CD14-positive monocyte (primary cell): ENCODE measurements around the gene TTC28. TPM values are rescaled to one million over a fixed set of nuclear protein-coding genes. Genes with fewer than 3 reads are reported as not detected.

Experiments
- DNase-seq, 3 donors: peaks; one replicate each; pipeline ENCODE4 v3.0.0-alpha.2; 2011 to 2022
- H2AFZ ChIP-seq: 2 replicates; pipeline ENCODE4 v1.6.0; 2012; ENCODE audit warnings: mild to moderate bottlenecking, low read depth, low read length, inconsistent platforms; ENCODE audit not compliant: insufficient read depth, poor library complexity, severe bottlenecking
- H3K27ac ChIP-seq, 2 donors: 1 replicate in 1 of 2; 2 replicates in 1 of 2; pipeline ENCODE4 v1.5.1; 2012 to 2013; ENCODE audit warnings: low read length in 2 of 2, control low read depth in 1 of 2, inconsistent platforms in 1 of 2, low read depth in 1 of 2, mild to moderate bottlenecking in 1 of 2
- H3K27me3 ChIP-seq, 2 donors: one replicate each; pipeline versions ENCODE4 v1.6.0 to v1.6.1; 2011 to 2013; ENCODE audit warnings: low read length in 2 of 2; ENCODE audit not compliant: control insufficient read depth in 2 of 2, insufficient read depth in 2 of 2
- H3K36me3 ChIP-seq, 2 donors: replicated peaks in 1 of 2; 1 replicate in 1 of 2; 2 replicates in 1 of 2; pipeline versions ENCODE4 v1.5.1 to v1.6.1; 2012 to 2013; ENCODE audit warnings: low read length in 2 of 2, control low read depth in 1 of 2, inconsistent platforms in 1 of 2, mild to moderate bottlenecking in 1 of 2; ENCODE audit not compliant: insufficient read depth in 2 of 2, control insufficient read depth in 1 of 2
- H3K4me1 ChIP-seq, 2 donors: 1 replicate in 1 of 2; 2 replicates in 1 of 2; pipeline versions ENCODE4 v1.5.1 to v1.6.1; 2012 to 2013; ENCODE audit warnings: low read length in 2 of 2, control low read depth in 1 of 2, inconsistent platforms in 1 of 2, mild to moderate bottlenecking in 1 of 2, moderate library complexity in 1 of 2; ENCODE audit not compliant: insufficient read depth in 2 of 2, control insufficient read depth in 1 of 2
- H3K4me2 ChIP-seq: replicated peaks from 2 replicates; pipeline ENCODE3; 2012; ENCODE audit warnings: low read length, moderate library complexity, mild to moderate bottlenecking; ENCODE audit not compliant: poor library complexity, severe bottlenecking; ENCODE audit errors: extremely low read depth
- H3K4me3 ChIP-seq, 3 experiments: fragments of 200-600 bp in 1 of 3; sonication (generic) in 1 of 3; replicated peaks in 1 of 3; 1 replicate in 2 of 3; 2 replicates in 1 of 3; pipeline ENCODE4 v1.5.1; 2011 to 2013; ENCODE audit warnings: low read length in 3 of 3, mild to moderate bottlenecking in 3 of 3, control low read depth in 2 of 3, low read depth in 2 of 3, inconsistent platforms in 1 of 3, moderate library complexity in 1 of 3
- H3K79me2 ChIP-seq: 2 replicates; pipeline ENCODE4 v1.6.0; 2012; ENCODE audit warnings: mild to moderate bottlenecking, control low read depth, inconsistent platforms, low read length, moderate library complexity; ENCODE audit not compliant: insufficient read depth
- H3K9ac ChIP-seq: 2 replicates; pipeline ENCODE4 v1.6.0; 2017; ENCODE audit warnings: low read length, mild to moderate bottlenecking; ENCODE audit not compliant: insufficient read depth, poor library complexity, severe bottlenecking
- H3K9me3 ChIP-seq, 2 donors: replicated peaks in 1 of 2; 1 replicate in 1 of 2; 2 replicates in 1 of 2; pipeline versions ENCODE4 v1.5.1 to v1.6.1; 2012 to 2013; ENCODE audit warnings: low read length in 2 of 2, control low read depth in 1 of 2; ENCODE audit not compliant: control insufficient read depth in 1 of 2, insufficient read depth in 1 of 2
- H4K20me1 ChIP-seq: 2 replicates; pipeline ENCODE4 v1.6.0; 2012; ENCODE audit warnings: mild to moderate bottlenecking, low read length, control low read depth, moderate library complexity; ENCODE audit not compliant: insufficient read depth
- H3K27ac Mint-ChIP-seq, 7 donors: one replicate each; pipeline ENCODE4 v1.8.0; 2020; ENCODE audit warnings: mild to moderate bottlenecking in 7 of 7, mixed read lengths in 7 of 7, moderate library complexity in 6 of 7, inconsistent platforms in 2 of 7
- H3K27me3 Mint-ChIP-seq, 3 donors: one replicate each; pipeline ENCODE4 v1.8.0; 2021 to 2022; ENCODE audit warnings: low read depth in 3 of 3, mild to moderate bottlenecking in 3 of 3, mixed read lengths in 3 of 3, moderate library complexity in 3 of 3, inconsistent platforms in 1 of 3
- H3K36me3 Mint-ChIP-seq, 2 donors: one replicate each; pipeline ENCODE4 v1.8.0; 2020; ENCODE audit warnings: mixed read lengths in 2 of 2, inconsistent platforms in 1 of 2, mild to moderate bottlenecking in 1 of 2
- H3K4me1 Mint-ChIP-seq: one replicate; pipeline ENCODE4 v1.8.0; 2020; ENCODE audit warnings: mild to moderate bottlenecking, mixed read lengths
- H3K4me3 Mint-ChIP-seq, 2 donors: one replicate each; pipeline ENCODE4 v1.8.0; 2020; ENCODE audit warnings: mild to moderate bottlenecking in 2 of 2, mixed read lengths in 2 of 2, moderate library complexity in 1 of 2
- H3K9me3 Mint-ChIP-seq, 7 donors: one replicate each; pipeline ENCODE4 v1.8.0; 2020 to 2022; ENCODE audit warnings: mixed read lengths in 7 of 7, mild to moderate bottlenecking in 6 of 7, moderate library complexity in 6 of 7, inconsistent platforms in 2 of 7
- WGBS: methylation state at CpG from one replicate; pipeline ENCODE4 v1.1.5; 2013; ENCODE audit warnings: missing lambda C conversion rate; ENCODE audit not compliant: insufficient coverage; 5-methylcytosine and 5-hydroxymethylcytosine counted together
- intact Hi-C, 2 donors: fragments of 100-400 bp; cut with micrococcal nuclease; formaldehyde crosslinking; loops; one replicate each; pipeline versions ENCODE4 v1.15.0 to v1.15.1; 2023
- polyA plus RNA-seq, 3 donors: library from polyadenylated mRNA; depleted of rRNA in 1 of 3; unstranded in 2 of 3; stranded (reverse) in 1 of 3; fragments of 300-500 nt in 2 of 3; fragments of >200 nt in 1 of 3; fragmentation: Illumina TruSeq in 2 of 3; gene quantifications; 1 replicate in 2 of 3; 2 replicates in 1 of 3; pipeline ENCODE4 v1.2.3, GENCODE V29; 2012 to 2021
- TF ChIP-seq, protein P1 (sequence below): fragments of 200-600 bp; IDR thresholded peaks from one replicate; pipeline ENCODE4 v1.8.0; 2022; ENCODE audit warnings: antibody characterized with exemption, mild to moderate bottlenecking

Gene TTC28
- polyA plus RNA-seq, 3 donors = 0.24 to 0.61 TPM; not detected in 1

- no peak for DNase-seq
- intact Hi-C loops = no loop called here
- H4K20me1 ChIP-seq = no peaks in the 10 kb centered on the region
- no peaks in the 10 kb centered on the region for H3K79me2 ChIP-seq
- Mint-ChIP-seq H3K4me3 (no peak overlapping the region), H3K36me3 (peaks cover 2 to 4% of the 10 kb centered on the region in 2 donors), H3K4me1 (peaks cover 12% of the 10 kb centered on the region), H3K9me3 (peaks cover 18 to 23% (median 20%) of the 10 kb centered on the region in 7 donors), H3K27ac (no peak overlapping the region), H3K27me3 (no peaks in the 10 kb centered on the region)
- H3K4me1 ChIP-seq = no peaks in the 10 kb centered on the region
- H3K9ac ChIP-seq = no peak overlapping the region
- TF ChIP-seq, protein P1, sequence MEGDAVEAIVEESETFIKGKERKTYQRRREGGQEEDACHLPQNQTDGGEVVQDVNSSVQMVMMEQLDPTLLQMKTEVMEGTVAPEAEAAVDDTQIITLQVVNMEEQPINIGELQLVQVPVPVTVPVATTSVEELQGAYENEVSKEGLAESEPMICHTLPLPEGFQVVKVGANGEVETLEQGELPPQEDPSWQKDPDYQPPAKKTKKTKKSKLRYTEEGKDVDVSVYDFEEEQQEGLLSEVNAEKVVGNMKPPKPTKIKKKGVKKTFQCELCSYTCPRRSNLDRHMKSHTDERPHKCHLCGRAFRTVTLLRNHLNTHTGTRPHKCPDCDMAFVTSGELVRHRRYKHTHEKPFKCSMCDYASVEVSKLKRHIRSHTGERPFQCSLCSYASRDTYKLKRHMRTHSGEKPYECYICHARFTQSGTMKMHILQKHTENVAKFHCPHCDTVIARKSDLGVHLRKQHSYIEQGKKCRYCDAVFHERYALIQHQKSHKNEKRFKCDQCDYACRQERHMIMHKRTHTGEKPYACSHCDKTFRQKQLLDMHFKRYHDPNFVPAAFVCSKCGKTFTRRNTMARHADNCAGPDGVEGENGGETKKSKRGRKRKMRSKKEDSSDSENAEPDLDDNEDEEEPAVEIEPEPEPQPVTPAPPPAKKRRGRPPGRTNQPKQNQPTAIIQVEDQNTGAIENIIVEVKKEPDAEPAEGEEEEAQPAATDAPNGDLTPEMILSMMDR = no peak
- H3K4me3 ChIP-seq = no peak overlapping the region
- H3K36me3 ChIP-seq = no peaks in the 10 kb centered on the region
- no peaks in the 10 kb centered on the region for H3K27me3 ChIP-seq
- no peak overlapping the region for H2AFZ ChIP-seq
- no peak overlapping the region for H3K27ac ChIP-seq
- H3K4me2 ChIP-seq = no peak overlapping the region
- H3K9me3 ChIP-seq = peaks cover 11 to 14% of the 10 kb centered on the region in 2 donors
Observed at GRCh38 chr22:28360939-28361338, 318.7 kb downstream of the TTC28 start.

DNA sequence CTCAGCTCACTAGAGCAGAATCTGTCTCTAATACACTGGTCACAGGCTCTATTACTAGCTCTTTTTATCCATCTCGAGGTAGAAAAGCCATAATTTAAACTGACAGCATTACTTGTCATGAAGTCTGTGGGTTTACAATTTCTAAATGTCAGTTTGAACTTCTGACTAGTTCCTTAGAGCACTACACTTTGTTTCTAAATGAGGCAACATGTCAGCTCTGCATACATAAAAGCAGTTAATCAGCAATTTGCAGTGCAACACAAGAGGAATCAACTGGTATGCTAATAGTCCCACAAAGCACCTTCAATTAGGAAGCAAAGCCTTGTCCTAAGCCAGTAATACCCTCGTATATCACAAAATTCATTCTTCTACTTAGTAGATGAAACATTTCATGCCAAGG is 321.3 kb downstream of the TTC28 start:
- Histone ChIP-seq H3K9ac (no peak overlapping the region), H3K4me2 (no peak overlapping the region), H2AFZ (no peak overlapping the region), H3K9me3 (peaks cover 5 to 6% of the 10 kb centered on the region in 2 donors), H3K36me3 (no peaks in the 10 kb centered on the region), H3K4me3 (no peak overlapping the region), H3K79me2 (no peaks in the 10 kb centered on the region), H3K27me3 (no peaks in the 10 kb centered on the region), H3K4me1 (no peaks in the 10 kb centered on the region), H3K27ac (no peak overlapping the region), H4K20me1 (no peaks in the 10 kb centered on the region)
- Mint-ChIP-seq H3K4me3 (no peak overlapping the region), H3K4me1 (peaks cover 12% of the 10 kb centered on the region), H3K27me3 (no peaks in the 10 kb centered on the region), H3K27ac (no peak overlapping the region), H3K9me3 (peaks cover 9 to 13% (median 12%) of the 10 kb centered on the region in 7 donors), H3K36me3 (peaks cover 2 to 4% of the 10 kb centered on the region in 2 donors)
- WGBS = no CpG with 5 or more reads among the region's 2 CpGs
- intact Hi-C loops = no loop called here
- TF ChIP-seq, protein P1 = no peak
- DNase-seq = no peak
